WTC11 (cell line): Measurements from ENCODE around the gene CCNYL1. TPM values are rescaled to one million over a fixed set of nuclear protein-coding genes. Genes with fewer than 3 reads are reported as not detected.

ENCODE experiments used
- ARID4B ChIP-seq: sonication (generic); formaldehyde crosslinking; IDR thresholded peaks from 2 replicates; pipeline ENCODE4 v1.8.0; 2023; ENCODE audit warnings: missing genetic modification reagents, mild to moderate bottlenecking, borderline replicate concordance
- ERG ChIP-seq: fragments of 250-450 bp; sonication (Bioruptor Pico); IDR thresholded peaks from 2 replicates; pipeline ENCODE4 v1.8.0; 2021; ENCODE audit warnings: mild to moderate bottlenecking
- ESRRA ChIP-seq: sonication (generic); formaldehyde crosslinking; IDR thresholded peaks from 2 replicates; pipeline ENCODE4 v1.8.1; 2022; ENCODE audit warnings: mild to moderate bottlenecking, missing genetic modification reagents, borderline replicate concordance
- ETV6 ChIP-seq: sonication (generic); formaldehyde crosslinking; IDR thresholded peaks from 2 replicates; pipeline ENCODE4 v1.8.1; 2022; ENCODE audit warnings: mild to moderate bottlenecking, missing genetic modification reagents
- FOXJ3 ChIP-seq: sonication (generic); formaldehyde crosslinking; IDR thresholded peaks from 2 replicates; pipeline ENCODE4 v1.9.0; 2021; ENCODE audit warnings: missing genetic modification reagents, mild to moderate bottlenecking, borderline replicate concordance
- HMGXB4 ChIP-seq: sonication (generic); formaldehyde crosslinking; IDR thresholded peaks from 2 replicates; pipeline ENCODE4 v1.8.1; 2023; ENCODE audit warnings: mild to moderate bottlenecking, moderate library complexity, missing genetic modification reagents
- MAX ChIP-seq: sonication (generic); formaldehyde crosslinking; IDR thresholded peaks from 2 replicates; pipeline ENCODE4 v1.8.0; 2022; ENCODE audit warnings: mild to moderate bottlenecking, missing genetic modification reagents
- MXD4 ChIP-seq: fragments of 250-450 bp; sonication (Bioruptor Pico); IDR thresholded peaks from 2 replicates; pipeline ENCODE4 v1.8.0; 2021; ENCODE audit warnings: mild to moderate bottlenecking, moderate library complexity, borderline replicate concordance
- MYBL2 ChIP-seq: sonication (generic); formaldehyde crosslinking; IDR thresholded peaks from 2 replicates; pipeline ENCODE4 v1.8.1; 2023; ENCODE audit warnings: mild to moderate bottlenecking, moderate library complexity, missing genetic modification reagents
- TCF7 ChIP-seq: sonication (generic); formaldehyde crosslinking; IDR thresholded peaks from 2 replicates; pipeline ENCODE4 v1.8.0; 2022; ENCODE audit warnings: mild to moderate bottlenecking, low read depth, missing genetic modification reagents, moderate library complexity
- ZNF317 ChIP-seq: sonication (generic); formaldehyde crosslinking; IDR thresholded peaks from 2 replicates; pipeline ENCODE4 v1.8.1; 2023; ENCODE audit warnings: low read depth, mild to moderate bottlenecking, moderate library complexity, missing genetic modification reagents, borderline replicate concordance
- ZNF512 ChIP-seq: sonication (generic); formaldehyde crosslinking; IDR thresholded peaks from 2 replicates; pipeline ENCODE4 v1.8.1; 2022; ENCODE audit warnings: missing genetic modification reagents, borderline replicate concordance
- total RNA-seq: library from RNA; stranded (reverse); gene quantifications from 3 replicates; pipeline ENCODE4 v1.2.3, GENCODE V29; 2021
- TF ChIP-seq, protein P1 (sequence below): fragments of 250-450 bp; sonication (Bioruptor Pico); IDR thresholded peaks from 2 replicates; pipeline ENCODE4 v1.9.0; 2021; ENCODE audit warnings: mild to moderate bottlenecking
- TF ChIP-seq, protein P2 (sequence below): fragments of 250-450 bp; sonication (Bioruptor Pico); IDR thresholded peaks from 2 replicates; pipeline ENCODE4 v1.9.0; 2021; ENCODE audit warnings: mild to moderate bottlenecking, borderline replicate concordance
- TF ChIP-seq, protein P3 (sequence below): sonication (generic); formaldehyde crosslinking; IDR thresholded peaks from 2 replicates; pipeline ENCODE4 v1.8.1; 2022; ENCODE audit warnings: mild to moderate bottlenecking, moderate library complexity, missing genetic modification reagents
- TF ChIP-seq, protein P4 (sequence below): sonication (generic); formaldehyde crosslinking; IDR thresholded peaks from 2 replicates; pipeline ENCODE4 v1.8.0; 2022; ENCODE audit warnings: mild to moderate bottlenecking, missing genetic modification reagents

Gene CCNYL1
- total RNA-seq, 1 experiment from 2014 or later: 31.6 TPM

- TF ChIP-seq, protein P1, sequence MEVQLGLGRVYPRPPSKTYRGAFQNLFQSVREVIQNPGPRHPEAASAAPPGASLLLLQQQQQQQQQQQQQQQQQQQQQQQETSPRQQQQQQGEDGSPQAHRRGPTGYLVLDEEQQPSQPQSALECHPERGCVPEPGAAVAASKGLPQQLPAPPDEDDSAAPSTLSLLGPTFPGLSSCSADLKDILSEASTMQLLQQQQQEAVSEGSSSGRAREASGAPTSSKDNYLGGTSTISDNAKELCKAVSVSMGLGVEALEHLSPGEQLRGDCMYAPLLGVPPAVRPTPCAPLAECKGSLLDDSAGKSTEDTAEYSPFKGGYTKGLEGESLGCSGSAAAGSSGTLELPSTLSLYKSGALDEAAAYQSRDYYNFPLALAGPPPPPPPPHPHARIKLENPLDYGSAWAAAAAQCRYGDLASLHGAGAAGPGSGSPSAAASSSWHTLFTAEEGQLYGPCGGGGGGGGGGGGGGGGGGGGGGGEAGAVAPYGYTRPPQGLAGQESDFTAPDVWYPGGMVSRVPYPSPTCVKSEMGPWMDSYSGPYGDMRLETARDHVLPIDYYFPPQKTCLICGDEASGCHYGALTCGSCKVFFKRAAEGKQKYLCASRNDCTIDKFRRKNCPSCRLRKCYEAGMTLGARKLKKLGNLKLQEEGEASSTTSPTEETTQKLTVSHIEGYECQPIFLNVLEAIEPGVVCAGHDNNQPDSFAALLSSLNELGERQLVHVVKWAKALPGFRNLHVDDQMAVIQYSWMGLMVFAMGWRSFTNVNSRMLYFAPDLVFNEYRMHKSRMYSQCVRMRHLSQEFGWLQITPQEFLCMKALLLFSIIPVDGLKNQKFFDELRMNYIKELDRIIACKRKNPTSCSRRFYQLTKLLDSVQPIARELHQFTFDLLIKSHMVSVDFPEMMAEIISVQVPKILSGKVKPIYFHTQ: no peak
- TF ChIP-seq ERG (CRISPR knock-in tag): no peak
- no peak for TF ChIP-seq ETV6
- TF ChIP-seq TCF7: no peak
- no peak; the same call in 1 of the 2 replicates for TF ChIP-seq MAX (CRISPR knock-in tag)
- 0 out of 2 replicates have a peak, but pooled peaks have one; percentile 28 for TF ChIP-seq ZNF317 (CRISPR knock-in tag)
- TF ChIP-seq, protein P2, sequence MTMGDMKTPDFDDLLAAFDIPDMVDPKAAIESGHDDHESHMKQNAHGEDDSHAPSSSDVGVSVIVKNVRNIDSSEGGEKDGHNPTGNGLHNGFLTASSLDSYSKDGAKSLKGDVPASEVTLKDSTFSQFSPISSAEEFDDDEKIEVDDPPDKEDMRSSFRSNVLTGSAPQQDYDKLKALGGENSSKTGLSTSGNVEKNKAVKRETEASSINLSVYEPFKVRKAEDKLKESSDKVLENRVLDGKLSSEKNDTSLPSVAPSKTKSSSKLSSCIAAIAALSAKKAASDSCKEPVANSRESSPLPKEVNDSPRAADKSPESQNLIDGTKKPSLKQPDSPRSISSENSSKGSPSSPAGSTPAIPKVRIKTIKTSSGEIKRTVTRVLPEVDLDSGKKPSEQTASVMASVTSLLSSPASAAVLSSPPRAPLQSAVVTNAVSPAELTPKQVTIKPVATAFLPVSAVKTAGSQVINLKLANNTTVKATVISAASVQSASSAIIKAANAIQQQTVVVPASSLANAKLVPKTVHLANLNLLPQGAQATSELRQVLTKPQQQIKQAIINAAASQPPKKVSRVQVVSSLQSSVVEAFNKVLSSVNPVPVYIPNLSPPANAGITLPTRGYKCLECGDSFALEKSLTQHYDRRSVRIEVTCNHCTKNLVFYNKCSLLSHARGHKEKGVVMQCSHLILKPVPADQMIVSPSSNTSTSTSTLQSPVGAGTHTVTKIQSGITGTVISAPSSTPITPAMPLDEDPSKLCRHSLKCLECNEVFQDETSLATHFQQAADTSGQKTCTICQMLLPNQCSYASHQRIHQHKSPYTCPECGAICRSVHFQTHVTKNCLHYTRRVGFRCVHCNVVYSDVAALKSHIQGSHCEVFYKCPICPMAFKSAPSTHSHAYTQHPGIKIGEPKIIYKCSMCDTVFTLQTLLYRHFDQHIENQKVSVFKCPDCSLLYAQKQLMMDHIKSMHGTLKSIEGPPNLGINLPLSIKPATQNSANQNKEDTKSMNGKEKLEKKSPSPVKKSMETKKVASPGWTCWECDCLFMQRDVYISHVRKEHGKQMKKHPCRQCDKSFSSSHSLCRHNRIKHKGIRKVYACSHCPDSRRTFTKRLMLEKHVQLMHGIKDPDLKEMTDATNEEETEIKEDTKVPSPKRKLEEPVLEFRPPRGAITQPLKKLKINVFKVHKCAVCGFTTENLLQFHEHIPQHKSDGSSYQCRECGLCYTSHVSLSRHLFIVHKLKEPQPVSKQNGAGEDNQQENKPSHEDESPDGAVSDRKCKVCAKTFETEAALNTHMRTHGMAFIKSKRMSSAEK: no peak
- TF ChIP-seq, protein P3, sequence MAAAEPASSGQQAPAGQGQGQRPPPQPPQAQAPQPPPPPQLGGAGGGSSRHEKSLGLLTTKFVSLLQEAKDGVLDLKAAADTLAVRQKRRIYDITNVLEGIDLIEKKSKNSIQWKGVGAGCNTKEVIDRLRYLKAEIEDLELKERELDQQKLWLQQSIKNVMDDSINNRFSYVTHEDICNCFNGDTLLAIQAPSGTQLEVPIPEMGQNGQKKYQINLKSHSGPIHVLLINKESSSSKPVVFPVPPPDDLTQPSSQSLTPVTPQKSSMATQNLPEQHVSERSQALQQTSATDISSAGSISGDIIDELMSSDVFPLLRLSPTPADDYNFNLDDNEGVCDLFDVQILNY (CRISPR knock-in tag): no peak
- no peak for TF ChIP-seq FOXJ3
- peak; percentile 21; the same call in 1 of the 2 replicates for TF ChIP-seq ARID4B (CRISPR knock-in tag)
- TF ChIP-seq, protein P4, sequence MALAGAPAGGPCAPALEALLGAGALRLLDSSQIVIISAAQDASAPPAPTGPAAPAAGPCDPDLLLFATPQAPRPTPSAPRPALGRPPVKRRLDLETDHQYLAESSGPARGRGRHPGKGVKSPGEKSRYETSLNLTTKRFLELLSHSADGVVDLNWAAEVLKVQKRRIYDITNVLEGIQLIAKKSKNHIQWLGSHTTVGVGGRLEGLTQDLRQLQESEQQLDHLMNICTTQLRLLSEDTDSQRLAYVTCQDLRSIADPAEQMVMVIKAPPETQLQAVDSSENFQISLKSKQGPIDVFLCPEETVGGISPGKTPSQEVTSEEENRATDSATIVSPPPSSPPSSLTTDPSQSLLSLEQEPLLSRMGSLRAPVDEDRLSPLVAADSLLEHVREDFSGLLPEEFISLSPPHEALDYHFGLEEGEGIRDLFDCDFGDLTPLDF (CRISPR knock-in tag): no peak
- TF ChIP-seq MYBL2 (CRISPR knock-in tag): no peak
- no peak for TF ChIP-seq MXD4
- TF ChIP-seq ZNF512: no peak
- no peak for TF ChIP-seq HMGXB4 (CRISPR knock-in tag)
- no peak; the same call in 1 of the 2 replicates for TF ChIP-seq ESRRA (CRISPR knock-in tag)
Observed at GRCh38 chr2:207767461-207768167, 56.2 kb downstream of the CCNYL1 start (continued).
